GM13976 (cell line): ENCODE data around the gene ERP27.

Experiments used
- DNase-seq: peaks from one replicate; pipeline ENCODE4 v3.0.0; 2012; ENCODE audit warnings: low spot score
- in situ Hi-C: fragments of 300-500 bp; cut with MboI; formaldehyde crosslinking; loops from one replicate; pipeline ENCODE4 v1.12.0; 2022; ENCODE audit warnings: low sequenced_read_pairs, mixed read lengths, inconsistent platforms; ENCODE audit not compliant: unreplicated experiment
- TF ChIP-seq, protein P1 (sequence below): IDR thresholded peaks from 2 replicates; pipeline ENCODE4 v1.5.1; 2012; ENCODE audit warnings: borderline replicate concordance, mild to moderate bottlenecking; ENCODE audit not compliant: insufficient read depth; ENCODE audit errors: extremely low read depth, missing control alignments, control extremely low read depth

ERP27 gene

DNA sequence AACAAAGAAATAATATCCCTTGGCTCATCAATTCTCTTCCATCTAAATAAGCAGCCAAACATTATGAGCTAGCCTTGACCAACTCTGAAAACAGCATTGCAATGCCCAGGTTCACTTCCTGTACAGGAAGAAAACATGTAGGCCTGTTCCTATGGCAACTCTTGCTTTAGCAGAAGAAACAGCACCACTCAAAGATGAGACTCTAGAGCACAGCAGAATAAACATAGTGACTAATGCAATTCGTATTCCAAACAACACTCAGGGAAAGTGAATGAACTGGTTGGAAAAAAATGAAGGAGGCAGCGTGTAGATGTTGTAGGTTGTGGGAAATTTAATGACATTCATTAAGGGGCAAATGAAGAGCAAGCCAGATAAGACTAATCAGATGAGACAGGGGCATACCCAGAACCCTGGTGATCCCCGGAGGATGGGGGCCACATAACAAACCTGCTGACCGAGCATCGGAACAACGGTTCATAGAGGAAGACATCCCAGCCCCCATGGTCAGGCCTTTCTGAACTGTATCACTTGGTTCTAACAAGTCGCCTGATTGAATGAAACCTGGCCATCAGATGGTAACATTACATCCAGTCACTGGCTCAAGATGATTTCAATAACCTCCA, 14.1 kb upstream of the ERP27 start:
- TF ChIP-seq, protein P1, sequence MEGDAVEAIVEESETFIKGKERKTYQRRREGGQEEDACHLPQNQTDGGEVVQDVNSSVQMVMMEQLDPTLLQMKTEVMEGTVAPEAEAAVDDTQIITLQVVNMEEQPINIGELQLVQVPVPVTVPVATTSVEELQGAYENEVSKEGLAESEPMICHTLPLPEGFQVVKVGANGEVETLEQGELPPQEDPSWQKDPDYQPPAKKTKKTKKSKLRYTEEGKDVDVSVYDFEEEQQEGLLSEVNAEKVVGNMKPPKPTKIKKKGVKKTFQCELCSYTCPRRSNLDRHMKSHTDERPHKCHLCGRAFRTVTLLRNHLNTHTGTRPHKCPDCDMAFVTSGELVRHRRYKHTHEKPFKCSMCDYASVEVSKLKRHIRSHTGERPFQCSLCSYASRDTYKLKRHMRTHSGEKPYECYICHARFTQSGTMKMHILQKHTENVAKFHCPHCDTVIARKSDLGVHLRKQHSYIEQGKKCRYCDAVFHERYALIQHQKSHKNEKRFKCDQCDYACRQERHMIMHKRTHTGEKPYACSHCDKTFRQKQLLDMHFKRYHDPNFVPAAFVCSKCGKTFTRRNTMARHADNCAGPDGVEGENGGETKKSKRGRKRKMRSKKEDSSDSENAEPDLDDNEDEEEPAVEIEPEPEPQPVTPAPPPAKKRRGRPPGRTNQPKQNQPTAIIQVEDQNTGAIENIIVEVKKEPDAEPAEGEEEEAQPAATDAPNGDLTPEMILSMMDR = no peak
- peak; percentile 21 for DNase-seq

DNA sequence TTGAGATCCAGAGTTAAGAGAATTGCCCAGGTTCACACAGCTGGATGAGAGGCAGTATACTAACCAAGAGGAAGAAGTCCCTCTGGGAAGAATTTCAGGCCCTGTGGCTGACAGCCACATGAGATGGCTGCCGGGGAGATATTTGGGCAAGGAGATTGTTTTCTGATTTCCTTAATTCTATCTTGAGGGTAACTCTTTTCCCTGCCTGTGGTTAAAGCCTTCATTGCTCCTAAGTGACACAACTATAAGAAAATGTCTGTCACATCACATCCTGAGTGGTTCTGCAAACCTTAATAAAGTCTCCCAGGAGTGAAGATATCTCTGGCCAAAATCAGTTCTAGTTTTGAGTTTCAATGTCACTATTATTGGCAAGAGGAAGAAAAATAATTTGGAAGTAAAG, 13.5 kb upstream of the ERP27 start:
- TF ChIP-seq, protein P1 = no peak
- no peak for DNase-seq
- in situ Hi-C loops = loop anchor here (25.0 kb wide), 1 partner anchor 565 kb away; no protein-coding TSS in a partner anchor

More for the DNA sequence above, 14.1 kb upstream of the ERP27 start:
- in situ Hi-C loops = loop anchor here (25.0 kb wide), 1 partner anchor 565 kb away; no protein-coding TSS in a partner anchor

DNA sequence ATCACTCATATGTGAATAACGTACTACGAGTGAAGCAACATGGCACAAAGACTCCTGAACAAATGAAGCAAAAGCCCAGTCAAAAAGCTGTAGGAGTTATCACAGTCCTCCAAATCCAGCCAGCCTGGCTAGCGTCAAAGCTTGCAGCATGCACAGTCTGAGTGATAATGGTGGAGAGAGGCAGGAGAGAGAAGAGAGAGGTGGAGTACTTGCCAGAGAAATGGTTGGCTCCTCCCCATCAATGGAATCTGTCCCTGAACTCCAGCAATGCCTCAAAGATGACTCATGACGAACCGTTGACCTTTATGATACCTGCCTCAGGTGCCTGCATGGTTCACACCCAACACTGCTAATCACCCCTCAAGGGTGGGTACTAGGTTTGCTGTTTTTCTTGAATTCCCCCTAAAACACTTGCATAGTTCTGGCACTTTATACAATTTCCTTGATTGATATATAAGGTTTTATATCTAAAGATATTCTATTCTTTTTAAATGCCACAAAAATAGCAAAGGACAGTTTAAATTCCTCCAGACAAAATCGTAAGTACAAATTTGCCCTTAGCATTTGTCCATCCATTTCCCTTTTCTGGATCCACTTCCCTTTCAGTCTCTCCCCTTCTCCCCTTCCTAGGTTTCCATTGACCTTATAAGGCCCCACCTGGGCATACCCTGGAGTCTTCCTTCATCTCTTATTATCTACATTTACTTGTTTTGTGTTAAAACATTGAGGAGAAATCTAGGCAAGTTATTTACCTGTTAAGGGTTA, 12.8 kb upstream of the ERP27 start:
- in situ Hi-C loops = loop anchor here (25.0 kb wide), 1 partner anchor 564 kb away; no protein-coding TSS in a partner anchor
- TF ChIP-seq, protein P1 = no peak
- no peak for DNase-seq

DNA sequence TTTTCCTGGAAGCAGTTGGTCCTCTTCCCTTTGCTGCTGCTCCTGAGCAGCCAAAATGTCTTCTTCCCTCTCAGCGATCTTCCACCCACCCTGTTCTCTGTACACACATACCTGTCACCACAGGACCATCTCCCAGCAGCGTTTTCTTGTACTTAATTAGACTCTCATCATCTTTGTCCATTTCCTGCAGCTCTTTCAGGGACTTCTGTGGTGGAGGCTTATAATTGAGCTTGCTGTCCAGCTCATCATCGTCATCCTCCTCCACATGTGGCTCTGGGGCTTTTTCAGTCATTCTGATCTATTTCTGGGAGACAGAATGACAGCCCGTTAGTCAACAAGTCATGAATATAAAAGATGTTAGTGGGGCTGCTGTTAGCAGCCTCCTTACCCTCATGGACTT, 12.1 kb upstream of the ERP27 start:
- in situ Hi-C loops = loop anchor here (25.0 kb wide), 1 partner anchor 563 kb away; no protein-coding TSS in a partner anchor
- no peak for DNase-seq
- TF ChIP-seq, protein P1 = no peak

DNA sequence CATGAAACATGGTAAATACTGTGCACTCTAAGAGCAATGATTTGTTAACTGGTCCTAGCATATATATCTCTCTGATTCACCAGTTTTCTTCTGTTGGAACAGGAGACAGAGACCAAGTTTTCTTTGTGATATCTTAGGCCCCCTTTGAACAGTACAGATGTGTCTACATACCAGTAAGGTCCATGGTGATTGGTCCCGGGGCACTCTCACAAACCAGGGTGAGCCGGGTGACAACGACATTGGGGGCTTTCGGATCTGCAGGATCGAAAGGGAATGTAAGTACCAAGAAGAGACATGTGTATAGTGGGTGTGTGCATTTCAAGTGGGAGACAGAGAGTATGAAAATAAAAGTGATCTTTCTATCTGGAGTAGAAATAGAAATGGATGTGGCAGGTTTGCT, 11.3 kb upstream of the ERP27 start:
- in situ Hi-C loops = loop anchor here (25.0 kb wide), 1 partner anchor 562 kb away; no protein-coding TSS in a partner anchor
- TF ChIP-seq, protein P1 = no peak
- DNase-seq = no peak

DNA sequence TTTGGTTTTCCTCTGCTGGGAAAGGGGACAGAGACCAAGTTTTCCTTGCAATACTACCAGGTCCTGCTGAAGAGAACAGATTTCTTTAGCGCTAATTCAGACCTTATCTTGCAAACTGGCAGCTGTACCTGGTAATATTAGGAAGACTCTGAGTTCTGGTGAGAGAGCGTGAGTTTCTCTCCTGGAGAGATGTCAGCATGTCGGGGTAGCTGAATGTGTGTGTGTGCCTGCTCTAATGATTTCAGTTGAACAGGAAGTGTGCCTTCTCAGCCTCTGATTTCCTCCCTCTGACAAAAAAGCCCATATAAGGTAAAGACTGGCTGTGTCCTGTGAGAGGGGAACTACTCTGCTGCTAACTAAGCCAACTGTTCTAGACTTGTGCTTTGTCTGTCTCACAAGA, 10.3 kb upstream of the ERP27 start:
- TF ChIP-seq, protein P1 = no peak
- in situ Hi-C loops = no loop called here
- peak; percentile 66 for DNase-seq
